ENCODE results near the gene RSRC1. TPM values are rescaled to one million over a fixed set of nuclear protein-coding genes. Genes with fewer than 3 reads are reported as not detected.

Gene RSRC1
- total and polyA plus RNA-seq, 3 donors from 2014 or later = 12.6 to 53.3 (median 43.8) TPM

GRCh38 chr3:158297940-158298339 lies 188.1 kb downstream of the RSRC1 start:
- H3K27ac ChIP-seq = no peak overlapping the region
- TF ChIP-seq CTCF (IDR thresholded peaks at IDR 0.05) = no peak
- no peak for TF ChIP-seq POLR2A (IDR thresholded peaks at IDR 0.05)
- DNase-seq = no peak
- H3K9me3 ChIP-seq = no peaks in the 10 kb centered on the region
- H3K4me3 ChIP-seq = no peak overlapping the region
- no peaks in the 10 kb centered on the region for H3K4me1 ChIP-seq
- no peaks in the 10 kb centered on the region for H3K27me3 ChIP-seq
- H3K36me3 ChIP-seq (ENCODE audit: low read depth, missing control alignments) = no peaks in the 10 kb centered on the region
- intact Hi-C loops (cut with DNase I; ENCODE audit: low total_unique reads) = no loop called here

DNA sequence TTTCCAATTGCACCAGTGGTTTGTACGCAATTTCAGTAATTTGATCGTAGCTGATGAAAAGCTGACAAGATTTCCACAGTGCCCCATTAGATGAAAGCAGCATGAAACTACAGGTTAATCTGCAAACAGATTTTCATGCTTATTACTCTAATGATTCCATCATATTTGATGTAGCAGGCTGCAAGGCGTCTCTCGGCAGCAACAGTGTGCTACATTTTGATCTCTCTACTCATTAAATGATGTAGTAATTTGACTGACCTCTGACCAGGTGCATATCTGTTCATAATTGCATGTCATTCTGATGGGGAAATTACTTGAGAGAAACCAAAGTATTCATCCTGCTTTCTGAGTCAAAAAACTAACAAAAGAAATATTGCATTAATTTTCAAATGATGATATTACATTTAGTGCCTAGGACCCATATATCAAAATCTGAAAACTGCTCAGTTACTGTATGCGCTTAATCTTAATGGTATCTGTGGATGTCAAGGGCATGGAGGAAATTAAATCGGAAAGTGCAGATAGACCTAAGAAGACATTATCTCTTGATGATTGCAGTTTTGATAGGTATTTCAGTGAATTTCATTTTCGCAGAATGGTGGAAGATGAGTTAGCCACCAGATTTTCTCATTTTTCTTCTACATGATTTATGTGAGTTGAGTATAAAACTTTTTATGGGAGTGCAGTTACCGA lies 198.5 kb downstream of the RSRC1 start:
- TF ChIP-seq CTCF (IDR thresholded peaks at IDR 0.05) (no peak), POLR2A (IDR thresholded peaks at IDR 0.05) (no peak)
- Histone ChIP-seq H3K4me1 (no peaks in the 10 kb centered on the region), H3K36me3 (ENCODE audit: low read depth, missing control alignments) (no peaks in the 10 kb centered on the region), H3K4me3 (no peak overlapping the region), H3K9me3 (no peaks in the 10 kb centered on the region), H3K27me3 (no peaks in the 10 kb centered on the region), H3K27ac (no peak overlapping the region)
- intact Hi-C loops (cut with DNase I; ENCODE audit: low total_unique reads) = no loop called here
- WGBS, 2 donors = 91 to 92% methylated on average over 8 of the region's 8 CpGs
- no peak for DNase-seq

GRCh38 chr3:158312560-158313141 lies 202.8 kb downstream of the RSRC1 start:
- Histone ChIP-seq H3K9me3 (no peaks in the 10 kb centered on the region), H3K36me3 (ENCODE audit: low read depth, missing control alignments) (no peaks in the 10 kb centered on the region), H3K27me3 (no peaks in the 10 kb centered on the region), H3K4me1 (no peaks in the 10 kb centered on the region), H3K27ac (no peak overlapping the region), H3K4me3 (no peak overlapping the region)
- no peak for DNase-seq
- intact Hi-C loops (cut with DNase I; ENCODE audit: low total_unique reads) = no loop called here
- TF ChIP-seq CTCF (IDR thresholded peaks at IDR 0.05) (no peak), POLR2A (IDR thresholded peaks at IDR 0.05) (no peak)

DNA sequence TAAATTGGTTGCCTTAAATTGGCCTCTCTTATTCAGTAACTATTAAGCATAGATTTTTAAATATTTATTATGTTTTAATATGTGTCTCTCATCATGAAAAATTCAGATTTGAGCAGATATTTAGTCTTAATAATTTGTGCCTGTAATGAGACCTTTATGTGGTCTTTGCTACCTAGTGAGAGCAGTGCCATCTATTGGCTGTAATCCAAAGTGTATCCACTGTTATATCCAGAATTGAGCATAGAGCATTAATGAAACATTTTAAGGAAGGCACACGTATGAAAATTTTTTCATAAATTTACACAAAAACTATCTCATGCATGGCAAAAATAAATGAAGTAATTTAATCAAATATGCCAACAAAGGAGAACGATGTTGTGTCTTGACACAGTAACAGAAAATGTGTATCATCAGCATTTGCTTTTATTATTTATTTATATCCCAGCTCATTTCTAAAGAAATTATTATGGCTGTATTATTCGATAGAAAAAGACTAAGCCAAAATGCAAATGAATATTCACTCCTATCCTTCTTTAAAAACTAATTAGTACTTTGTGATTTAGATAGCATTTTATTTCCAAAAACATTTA lies 203.5 kb downstream of the RSRC1 start:
- no peaks in the 10 kb centered on the region for H3K9me3 ChIP-seq
- DNase-seq = no peak
- intact Hi-C loops (cut with DNase I; ENCODE audit: low total_unique reads) = no loop called here
- H3K36me3 ChIP-seq (ENCODE audit: low read depth, missing control alignments) = no peaks in the 10 kb centered on the region
- no peaks in the 10 kb centered on the region for H3K4me1 ChIP-seq
- TF ChIP-seq CTCF (IDR thresholded peaks at IDR 0.05) (no peak), POLR2A (IDR thresholded peaks at IDR 0.05) (no peak)
- no peak overlapping the region for H3K27ac ChIP-seq
- H3K27me3 ChIP-seq = no peaks in the 10 kb centered on the region
- H3K4me3 ChIP-seq = no peak overlapping the region
- WGBS, 2 donors = 60 to 66% methylated on average over 3 of the region's 3 CpGs
